ENCODE measurements around the gene EML3. TPM values are rescaled to one million over a fixed set of nuclear protein-coding genes. Genes with fewer than 3 reads are reported as not detected.
"Not testable (repeated sequence)": the region's sequence is repeated elsewhere in the genome, so short reads cannot be mapped to it uniquely, and the experiment has no call there.

EML3 gene
- total RNA-seq, 1 donor from 2014 or later, result 40.2 TPM

DNA sequence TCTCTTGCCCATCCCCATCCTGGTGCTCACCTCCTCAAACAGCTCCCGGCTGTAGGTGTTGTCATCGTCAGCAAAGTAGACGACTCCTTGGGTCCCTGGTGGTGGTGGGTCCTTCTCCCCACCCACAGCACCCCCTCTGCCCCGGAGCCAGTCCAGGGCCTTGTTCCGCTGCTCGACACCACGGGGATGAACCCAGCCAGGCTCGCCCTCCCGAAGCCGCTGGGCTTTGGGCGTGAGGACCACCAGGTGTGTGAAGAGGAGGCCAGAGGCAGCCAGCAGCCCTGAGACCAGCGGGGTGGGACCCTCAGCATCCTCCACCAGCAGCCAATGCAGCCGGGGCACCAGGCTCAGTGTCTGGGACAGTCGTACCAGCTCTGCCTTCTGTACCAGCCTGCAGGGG is 4.4 kb upstream of the EML3 start:
- not testable (repeated sequence) for DNase-seq

DNA sequence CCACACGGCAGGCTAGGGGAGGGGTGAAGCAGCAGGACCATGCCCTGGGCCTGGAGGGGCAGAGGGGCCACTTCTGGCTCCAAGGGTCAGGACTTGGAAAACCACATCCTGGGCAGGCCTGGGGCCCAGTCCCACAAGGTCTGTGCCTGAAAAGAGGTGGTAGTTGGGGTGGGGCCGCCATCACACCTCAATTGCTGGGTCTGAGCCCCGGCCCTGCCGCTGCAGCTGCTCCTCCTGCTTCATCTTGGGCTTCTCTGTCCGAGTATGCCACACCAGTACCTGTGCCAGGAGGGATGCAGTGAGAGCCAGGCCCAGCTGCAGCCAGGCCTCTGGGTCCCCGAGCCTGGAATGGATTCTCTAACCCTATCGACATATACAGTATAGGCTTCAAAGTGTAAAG is 2.9 kb upstream of the EML3 start:
- DNase-seq, result no peak

DNA sequence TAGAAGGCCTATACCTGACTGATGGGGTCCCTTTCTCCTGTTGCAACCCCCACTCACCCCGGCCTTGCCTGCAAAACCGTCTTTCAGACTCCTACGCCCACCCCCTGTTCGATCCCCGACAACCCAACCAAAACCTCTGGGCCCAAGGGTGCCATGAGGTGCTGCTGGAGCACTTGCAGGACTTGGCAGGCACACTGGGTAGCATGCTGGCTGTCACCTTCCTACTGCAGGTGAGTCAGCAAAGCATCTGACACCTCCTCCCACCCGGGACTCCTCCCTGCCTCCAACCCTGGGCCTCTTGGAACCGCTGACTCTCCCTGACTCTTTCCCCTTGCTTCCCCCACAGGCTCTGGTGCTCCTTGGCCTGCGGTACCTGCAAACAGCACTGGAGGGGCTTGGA is 1.7 kb upstream of the EML3 start:
- no peak for DNase-seq

DNA sequence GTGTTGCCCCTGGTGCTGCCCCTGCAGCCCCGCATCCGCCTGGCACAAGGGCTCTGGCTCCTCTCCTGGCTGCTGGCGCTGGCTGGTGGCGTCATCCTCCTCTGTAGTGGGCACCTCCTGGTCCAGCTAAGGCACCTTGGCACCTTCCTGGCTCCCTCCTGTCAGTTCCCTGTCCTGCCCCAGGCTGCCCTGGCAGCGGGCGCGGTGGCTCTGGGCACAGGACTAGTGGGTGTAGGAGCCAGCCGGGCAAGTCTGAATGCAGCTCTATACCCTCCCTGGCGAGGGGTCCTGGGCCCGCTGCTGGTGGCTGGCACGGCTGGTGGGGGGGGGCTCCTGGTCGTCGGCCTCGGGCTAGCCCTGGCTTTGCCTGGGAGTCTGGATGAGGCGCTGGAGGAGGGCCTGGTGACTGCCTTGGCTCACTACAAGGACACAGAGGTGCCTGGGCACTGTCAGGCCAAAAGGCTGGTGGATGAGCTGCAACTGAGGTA is 760 bp upstream of the EML3 start:
- DNase-seq, result no peak

DNA sequence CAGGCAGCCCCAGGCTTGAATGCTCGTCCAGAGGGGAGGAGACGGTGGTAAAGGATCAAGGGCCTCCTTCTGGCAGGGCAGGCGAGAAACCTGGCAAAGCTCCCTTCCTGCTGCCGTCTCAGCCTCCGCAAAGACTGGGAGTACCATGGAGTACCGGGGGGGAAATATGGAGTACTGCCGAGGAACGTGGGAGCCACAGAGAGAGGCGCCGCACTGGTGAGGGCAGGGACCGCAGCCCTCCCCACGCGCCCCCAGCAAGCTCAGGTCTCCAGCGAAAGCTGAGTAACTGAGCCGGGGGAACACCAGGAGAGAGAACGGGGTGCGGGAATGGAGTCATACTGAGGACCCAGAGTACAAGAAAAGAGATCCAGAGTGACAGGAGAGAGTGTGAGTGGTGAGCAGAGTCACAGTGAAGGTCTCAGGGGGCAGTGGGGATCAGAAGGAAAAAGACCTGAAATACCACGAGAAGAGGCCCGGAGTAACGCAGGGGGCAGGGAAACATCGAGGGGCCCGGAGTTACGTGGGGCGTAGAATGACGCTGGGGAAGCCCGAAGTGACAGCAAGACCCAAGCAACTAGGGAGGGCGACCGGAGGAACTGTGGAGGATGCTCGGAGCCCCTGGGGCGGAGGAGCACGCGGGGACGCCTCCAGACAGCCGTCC is 740 bp downstream of the EML3 start:
- DNase-seq, result peak; percentile 73

DNA sequence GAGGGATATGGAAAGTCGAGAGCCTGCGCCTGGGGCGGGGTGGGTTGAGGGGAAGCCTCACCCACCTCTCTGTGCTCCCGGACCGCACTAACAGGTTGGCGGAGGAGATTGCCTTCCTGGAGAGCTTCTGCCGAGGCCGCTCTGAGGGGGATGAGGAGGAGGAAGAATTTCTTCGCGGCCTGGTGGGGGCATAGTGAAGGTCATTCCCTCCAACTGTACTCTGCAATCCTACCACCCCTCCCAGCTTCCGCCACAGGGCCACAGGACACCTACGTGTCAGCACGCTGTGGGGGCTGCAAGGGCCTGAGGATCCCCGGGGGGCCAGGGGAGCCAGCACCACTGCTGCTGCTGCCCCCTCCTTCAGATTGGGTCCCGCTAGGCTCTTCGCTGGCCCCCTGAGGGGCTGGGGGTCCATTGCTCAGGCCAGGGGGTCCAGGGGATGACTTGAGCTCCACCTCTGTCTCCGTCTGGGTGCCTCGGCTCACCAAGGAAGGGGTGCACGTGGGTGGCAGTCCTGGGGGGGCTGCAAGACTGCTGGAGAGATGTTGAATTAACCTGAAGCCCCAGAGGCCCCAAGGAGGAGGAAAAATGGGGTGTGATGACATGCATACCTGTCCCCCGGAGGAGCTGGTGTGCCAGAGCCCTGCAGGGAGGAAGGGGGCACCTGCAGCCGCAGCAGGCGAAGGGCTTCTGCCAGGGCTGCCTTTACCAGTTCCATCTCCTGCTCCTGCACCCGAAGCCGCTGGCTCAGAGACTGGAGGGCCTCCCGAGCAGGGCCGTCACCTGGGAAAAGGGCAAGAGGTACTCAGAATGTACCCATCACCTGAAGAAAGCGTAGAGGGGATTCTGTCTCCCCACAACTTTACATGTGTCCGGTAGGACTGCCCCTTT is 1.5 kb downstream of the EML3 start:
- DNase-seq, result no peak

DNA sequence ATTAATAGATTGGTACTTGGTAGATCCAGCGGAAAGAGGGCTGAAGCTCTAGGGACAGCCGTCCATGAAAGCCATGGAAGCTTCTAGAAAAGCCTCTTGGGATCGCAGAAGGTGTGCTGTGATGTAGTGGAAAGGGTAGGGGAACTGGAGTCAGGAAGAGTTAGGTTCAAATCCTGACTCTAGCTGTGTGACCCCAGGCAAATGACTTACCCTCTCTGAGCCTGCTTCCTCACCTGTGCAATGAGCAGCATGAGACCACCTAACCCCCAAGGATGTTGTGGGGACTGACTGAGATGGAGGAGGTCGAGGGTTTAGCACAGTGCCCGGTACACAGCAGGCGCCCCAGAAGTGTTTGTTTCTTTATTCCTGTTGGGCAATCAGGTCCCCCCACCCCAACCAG is 2.2 kb downstream of the EML3 start:
- DNase-seq, result no peak

DNA sequence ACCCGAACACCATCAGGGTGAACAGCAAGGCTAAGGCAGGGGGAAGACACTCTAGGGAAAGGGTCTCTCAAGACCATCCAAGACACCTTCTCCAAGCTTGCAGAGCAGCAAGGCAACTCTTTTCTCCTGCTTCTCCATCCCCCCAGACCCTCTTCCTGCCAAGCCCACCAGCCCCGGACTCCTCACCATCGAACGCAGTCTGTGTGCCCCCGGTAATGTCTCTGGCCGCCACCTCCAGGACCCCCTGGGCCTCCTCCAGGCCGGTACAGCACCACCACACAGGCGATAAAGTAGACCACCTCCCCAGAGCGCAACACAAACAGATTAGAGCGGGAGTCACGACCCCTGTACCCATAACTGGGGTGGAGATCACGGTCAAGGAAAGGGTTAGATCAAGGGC is 3.8 kb downstream of the EML3 start:
- DNase-seq, result no peak

DNA sequence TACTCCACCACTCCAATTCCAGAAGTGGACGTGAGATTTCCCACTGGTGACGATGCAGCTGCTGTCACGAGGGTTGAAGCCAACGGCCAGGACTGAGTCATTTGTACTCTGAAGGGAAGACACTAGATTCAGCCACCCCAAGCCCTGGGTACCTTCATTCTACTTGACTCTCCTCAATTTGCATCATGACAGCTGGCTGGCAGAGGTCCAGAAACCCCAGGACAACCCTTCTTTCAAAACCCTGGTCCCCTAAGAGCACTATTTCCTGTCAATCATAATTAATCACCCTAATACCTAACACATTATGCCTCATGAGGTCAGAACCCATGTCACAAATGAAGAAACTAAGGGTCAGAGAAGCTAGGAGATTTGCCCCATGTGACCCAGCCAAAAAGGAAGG is 4.9 kb downstream of the EML3 start:
- DNase-seq, result no peak

DNA sequence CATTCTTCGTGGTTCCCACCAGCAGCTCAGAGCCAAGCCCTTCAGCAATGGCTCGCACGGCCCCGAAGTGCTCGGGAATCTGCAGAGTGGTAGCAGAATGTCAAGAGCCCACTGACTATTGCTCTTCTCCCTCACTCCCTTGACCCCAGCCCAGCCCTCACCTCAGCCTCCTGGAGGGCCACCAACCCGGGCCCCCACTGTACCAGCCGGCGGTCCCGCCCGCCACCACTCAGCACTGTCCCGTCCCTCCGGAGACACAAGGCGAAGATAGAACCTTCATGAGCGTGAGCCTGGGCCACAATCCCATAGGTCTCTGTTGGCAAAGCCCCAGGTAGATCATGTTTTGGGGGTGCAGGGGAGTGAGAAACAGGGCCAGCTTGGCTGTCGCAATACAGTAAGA is 6.7 kb downstream of the EML3 start:
- no peak for DNase-seq

DNA sequence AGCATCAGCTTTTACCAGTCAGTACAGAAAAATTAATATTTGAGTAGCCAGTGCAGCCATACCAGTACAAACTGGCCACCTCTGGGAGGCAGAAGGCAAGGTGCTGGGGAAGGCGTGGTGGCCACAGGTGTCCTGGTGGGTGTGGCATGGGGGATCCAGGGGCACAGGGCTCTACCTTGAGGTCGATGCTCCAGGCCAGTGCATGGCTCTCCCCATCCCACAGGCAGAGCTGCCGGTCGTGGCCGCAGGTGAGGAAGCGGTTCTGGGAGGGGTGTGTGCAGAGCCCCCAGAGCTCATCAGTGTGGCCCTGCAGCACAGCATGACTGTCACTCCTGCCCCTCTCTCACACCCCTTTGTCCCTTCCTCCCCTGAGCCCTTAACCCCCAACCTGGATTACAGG is 7.1 kb downstream of the EML3 start:
- DNase-seq, result no peak

DNA sequence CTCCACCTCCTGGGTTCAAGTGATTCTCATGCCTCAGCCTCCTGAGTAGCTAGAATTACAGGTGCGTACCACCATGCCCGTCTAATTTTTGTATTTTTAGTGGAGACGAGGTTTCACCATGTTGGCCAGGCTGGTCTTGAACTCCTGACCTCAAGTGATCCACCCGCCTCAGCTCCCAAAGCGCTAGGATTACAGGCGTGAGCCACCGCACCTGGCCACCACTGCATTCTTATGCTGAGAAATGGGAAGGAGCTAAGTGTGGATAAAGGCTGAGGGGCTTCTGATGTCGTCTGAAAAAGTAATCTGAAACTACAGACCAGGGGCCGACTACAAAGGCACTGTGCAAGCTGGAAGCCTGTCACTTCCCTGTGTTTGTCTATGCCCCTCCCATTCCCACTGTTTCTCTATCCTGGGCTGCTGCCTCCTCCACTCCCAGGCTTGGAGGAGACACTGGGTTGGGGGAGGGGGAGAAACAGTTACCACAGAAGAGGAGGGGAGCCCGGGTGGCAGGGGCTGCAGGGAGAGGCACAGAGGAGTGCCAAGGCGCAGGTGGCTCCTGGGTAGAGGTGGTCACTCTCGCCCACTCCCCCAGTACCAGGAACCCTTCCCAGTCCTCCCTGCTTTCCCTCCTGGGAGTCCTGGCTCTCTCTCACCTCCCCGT is 8.0 kb downstream of the EML3 start:
- DNase-seq, result no peak

DNA sequence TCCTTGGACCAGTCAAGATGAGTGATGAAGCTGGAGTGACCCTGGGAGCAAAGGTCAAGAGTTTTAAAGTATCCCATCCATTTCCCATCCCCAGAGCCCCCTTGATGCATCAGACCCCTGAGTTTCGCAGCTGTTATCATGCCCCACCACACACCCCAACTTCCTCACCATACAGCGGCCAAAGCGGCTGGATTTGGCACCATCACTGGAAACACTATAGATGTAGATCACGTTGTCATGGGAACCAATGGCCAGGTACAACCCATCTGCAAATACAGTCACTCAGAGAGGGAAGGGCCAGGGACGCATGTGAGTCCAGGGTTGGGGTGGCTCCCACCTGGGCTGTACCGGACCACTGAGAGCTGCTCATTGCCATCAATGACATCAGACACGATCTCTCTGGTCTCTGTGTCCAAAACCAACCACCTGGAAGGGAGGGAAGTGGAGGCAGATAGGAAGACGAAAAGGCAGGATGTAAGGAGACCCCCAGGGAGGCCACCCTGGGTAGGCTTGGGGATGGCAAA is 8.7 kb downstream of the EML3 start:
- no peak for DNase-seq

DNA sequence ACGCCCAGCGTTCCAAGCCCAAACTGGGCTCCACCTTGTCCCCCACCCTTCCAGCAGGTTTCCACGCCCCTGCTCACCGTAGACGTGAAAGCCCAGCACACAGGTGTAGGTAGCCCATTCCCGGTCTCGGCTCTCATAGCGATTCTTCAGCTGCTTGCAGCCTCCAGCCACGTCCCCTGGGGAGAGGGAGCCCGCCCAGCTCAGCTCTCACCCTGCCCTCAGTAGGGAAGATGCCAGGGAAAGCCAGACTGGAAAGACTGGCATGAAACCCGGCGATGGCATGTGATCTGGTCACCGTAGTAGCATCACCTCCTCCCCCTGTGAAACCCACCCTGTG is 9.5 kb downstream of the EML3 start:
- no peak for DNase-seq

DNA sequence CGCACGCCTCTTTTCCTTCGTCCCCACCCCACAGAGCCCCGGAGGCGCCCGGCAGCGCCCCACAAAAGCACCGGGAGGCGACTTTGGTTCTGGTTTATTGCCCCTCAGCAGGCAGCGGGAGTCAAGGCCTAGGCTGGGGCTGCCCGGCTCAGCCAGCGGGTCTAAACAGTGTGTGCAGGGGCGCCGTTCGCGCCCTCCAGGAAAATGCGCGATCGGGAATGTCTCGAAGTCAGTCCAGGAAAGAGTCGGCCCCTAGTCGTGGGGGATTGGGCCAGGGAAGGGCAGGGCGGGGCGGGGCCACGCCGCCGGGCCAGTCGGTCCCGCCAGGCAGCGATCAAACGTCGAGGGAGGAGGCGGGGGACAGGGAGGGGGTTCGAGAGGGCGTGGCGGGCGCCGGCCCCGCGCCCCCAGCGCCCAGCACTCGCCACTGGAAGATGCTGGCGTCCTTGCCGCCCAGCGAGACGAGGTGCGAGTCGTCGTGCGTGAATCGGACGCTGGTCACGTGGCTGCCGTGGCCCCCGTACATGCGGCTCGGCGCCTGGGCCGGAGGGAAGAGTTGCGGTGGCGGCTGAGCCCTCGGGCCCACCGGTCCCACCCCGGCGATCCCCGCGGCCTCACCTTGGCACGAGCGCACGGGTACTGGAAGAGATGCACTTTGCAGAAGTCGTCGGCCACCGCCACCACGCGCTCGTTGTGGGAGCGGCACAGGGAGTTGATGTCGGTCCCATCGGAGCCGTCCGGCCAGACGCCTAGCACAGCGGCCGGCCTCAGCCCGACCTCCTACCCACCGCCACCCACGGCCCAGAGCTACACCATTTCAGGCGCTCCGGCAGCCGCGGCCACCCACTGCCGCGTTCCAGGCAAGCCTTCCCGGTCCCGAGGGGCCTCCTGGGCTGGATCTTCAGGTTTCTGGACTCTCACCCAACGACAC is 10.2 kb downstream of the EML3 start:
- DNase-seq, result peak; percentile 65

DNA sequence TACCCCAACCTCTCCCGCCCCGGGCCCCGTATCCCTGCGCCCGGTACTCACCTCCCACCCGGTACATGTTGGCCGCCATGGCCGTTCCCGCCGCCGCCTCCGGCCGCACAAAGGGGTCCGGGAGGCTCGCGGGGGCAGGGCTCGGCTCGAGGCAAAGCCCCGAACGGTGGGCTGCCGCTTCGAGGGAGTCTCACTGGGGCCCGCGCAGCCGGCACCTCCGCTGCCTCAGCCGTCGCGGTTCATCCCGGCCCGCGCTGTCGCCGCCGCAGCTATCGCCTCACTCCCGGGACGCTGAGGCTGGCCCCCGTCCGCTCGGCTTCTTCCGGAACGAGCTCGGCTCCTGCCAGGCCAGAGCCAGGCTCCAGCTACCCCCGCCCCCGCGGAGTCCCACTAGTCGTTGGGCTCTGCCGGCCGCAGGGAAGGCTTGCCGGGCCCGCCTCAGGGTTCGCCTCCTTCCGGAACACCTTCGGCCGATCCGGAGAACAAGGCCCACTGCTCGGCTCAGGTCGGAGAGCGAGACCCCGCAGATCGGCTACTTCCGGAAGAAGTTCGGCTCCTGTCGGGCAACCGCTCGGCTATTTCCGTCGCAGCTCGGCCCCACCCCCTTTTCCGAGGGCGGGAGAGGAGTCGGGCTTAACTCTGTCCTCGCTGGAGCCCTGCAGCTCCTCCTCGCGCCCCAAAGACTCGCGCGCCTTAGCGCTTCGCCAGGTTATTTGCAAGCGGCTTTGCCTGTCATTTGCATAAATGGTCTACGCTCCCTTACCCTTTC is 11.0 kb downstream of the EML3 start, which contains the start of gene MTA2:
MTA2 (minus strand) TSS at position 494 of the 769 bp plus-strand sequence; CDS start at position 79, 415 bp downstream.
- DNase-seq, result peak; percentile 98

DNA sequence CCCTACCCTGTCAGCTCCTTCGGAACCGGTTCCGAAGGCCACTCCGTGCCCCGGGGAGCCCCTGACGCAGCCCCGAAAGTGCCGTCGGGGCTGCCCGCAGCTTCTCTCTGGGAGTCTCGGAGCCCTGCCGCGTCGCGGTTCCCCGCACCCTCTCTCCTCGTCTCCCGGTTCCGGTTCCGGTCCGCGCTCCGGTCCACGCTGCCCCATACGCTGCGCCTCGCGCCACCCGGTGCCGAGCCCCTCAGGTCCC is 11.5 kb downstream of the EML3 start:
- DNase-seq, result peak; percentile 61

DNA sequence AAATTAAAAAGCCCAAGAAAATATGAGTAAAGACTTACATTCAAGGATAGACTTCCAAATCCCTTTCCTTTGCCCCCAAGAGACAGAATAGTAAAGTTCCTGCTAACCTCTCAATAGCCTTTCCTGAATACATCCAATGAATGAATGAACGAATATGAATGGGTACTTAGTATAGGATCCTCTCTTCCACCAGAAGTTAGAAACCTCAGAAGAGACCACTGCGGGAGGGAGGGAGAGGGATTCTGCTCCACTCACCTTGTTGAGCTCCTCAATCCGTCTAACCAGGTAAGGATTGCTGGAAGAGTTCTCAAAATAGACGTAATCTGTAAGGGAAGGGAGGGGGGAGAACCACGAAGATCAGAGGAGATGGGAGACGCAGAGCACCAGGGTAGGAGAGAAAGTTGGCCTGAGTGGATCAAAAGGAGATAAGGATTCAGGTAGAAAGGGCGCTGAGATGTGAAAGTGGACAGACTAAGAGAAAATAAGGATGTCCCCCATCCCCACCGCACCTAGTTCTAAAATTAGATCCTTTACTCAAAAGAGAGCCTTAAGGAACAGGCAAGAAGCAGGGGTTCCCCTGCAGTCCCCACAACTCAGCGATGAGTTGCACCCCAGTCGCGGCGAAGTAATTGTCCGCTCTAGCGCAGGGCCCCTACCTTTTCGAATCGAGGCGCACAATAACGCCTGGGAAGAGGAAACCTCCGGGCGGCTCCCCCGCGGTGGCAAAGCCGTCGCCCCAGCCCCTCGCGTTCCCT is 12.0 kb downstream of the EML3 start:
- DNase-seq, result peak; percentile 23

DNA sequence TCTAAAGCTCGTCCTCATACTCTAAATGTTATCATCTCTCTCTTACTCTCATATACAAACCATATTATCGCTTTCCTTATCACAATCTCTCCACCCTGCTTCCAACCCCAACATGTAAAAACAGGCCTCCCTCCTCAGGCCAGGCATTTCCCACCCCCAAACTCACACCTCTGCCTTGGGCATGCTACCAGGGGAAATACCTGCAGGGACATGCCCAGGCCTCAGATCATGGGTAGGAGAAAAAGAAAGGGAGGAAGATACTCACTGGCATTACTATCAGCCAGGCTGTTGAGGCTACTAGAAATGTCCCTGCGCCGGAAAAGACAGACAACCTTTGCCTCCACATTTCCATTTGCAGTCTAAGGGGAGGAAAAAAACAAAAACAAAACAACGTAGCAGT is 12.7 kb downstream of the EML3 start:
- DNase-seq, result no peak

DNA sequence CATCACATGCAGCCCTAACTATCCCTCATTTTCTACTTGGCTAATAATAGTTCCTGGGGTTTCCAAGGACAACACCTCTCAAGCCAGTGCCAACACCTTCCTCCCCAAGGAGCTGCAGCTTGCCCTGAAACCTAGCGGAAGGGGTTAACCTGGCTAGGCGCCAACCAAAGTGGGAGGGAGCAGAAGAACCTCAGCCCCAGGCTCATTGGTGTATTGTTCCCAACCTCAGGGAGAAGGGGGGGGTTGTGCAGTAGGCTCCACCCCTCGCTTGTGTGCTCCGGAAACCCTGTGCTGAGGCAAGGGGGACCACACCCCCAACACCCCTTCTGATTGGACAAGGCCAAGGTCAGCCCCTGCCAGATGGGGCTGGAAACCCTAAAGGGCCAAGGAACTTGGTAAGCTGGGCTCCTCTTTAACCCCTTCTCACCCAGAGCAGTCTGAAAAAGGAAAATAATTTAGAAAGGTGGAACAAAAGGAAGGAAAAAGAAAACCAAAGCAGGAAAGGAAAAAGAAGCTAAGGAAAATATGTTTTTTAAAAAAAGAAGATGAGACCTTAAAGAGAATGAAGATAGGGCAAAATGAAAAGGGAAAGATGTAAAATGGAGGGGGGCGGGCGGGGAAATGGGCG is 13.4 kb downstream of the EML3 start:
- peak; percentile 99 for DNase-seq
